Activated naive CD4-positive, alpha-beta T cell treated with anti-CD3 and anti-CD28 coated beads, Interleukin-2, amount 50 U/mL, for 72 hours (primary cell): ENCODE measurements around the gene VIL1. TPM values are rescaled to one million over a fixed set of nuclear protein-coding genes. Genes with fewer than 3 reads are reported as not detected.
A peak's percentile ranks its signal among the peaks of the same experiment; 100 is the strongest.

ENCODE experiments used
- ATAC-seq, 2 donors: fragments of 150-1000 bp; cut with Tn5 transposase; 2 replicates each; pipeline ENCODE4 v1.10.0; 2021; ENCODE audit warnings: mild to moderate bottlenecking in 2 of 2, moderate library complexity in 2 of 2
- DNase-seq, 2 donors: peaks; one replicate each; pipeline ENCODE4 v3.0.0; 2021 to 2022; ENCODE audit warnings: low spot score in 2 of 2
- H3K27ac Mint-ChIP-seq, 2 donors: one replicate each; pipeline ENCODE4 v1.8.0; 2022; ENCODE audit warnings: mild to moderate bottlenecking in 2 of 2, mixed read lengths in 2 of 2
- H3K36me3 Mint-ChIP-seq, 2 donors: one replicate each; pipeline ENCODE4 v1.8.0; 2022; ENCODE audit warnings: mixed read lengths in 2 of 2
- H3K9me3 Mint-ChIP-seq, 2 donors: one replicate each; pipeline ENCODE4 v1.8.0; 2022; ENCODE audit warnings: mixed read lengths in 2 of 2
- total RNA-seq, 2 donors: library from RNA; stranded (reverse); gene quantifications; one replicate each; pipeline ENCODE4 v1.2.3, GENCODE V29; 2022

Gene VIL1
- total RNA-seq, 2 donors from 2014 or later: not detected

DNA sequence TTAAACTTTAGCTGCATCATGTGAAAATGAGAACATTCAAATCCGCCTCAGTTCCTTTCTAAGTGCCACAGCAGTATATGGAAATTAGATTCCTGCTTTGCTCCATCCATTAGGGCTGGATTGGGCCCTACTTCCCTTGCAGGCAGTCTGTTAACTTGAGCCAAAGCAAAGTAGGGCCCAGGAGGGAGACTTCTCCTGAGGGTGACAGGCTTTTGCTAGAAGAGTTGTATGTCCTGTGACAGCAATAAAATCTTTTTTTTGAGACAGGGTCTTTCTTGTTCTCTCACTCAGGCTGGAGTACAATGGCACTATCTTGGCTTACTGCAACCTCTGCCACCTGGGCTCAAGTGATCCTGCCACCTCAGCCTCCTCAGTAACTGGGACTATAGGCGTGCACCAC is 28.1 kb downstream of the VIL1 start:
- ATAC-seq (no peak), DNase-seq (no peak)
- H3K36me3 Mint-ChIP-seq: peaks cover 12 to 17% of the 10 kb centered on the region in 2 donors
- no peak overlapping the region for H3K27ac Mint-ChIP-seq
- H3K9me3 Mint-ChIP-seq: no peaks in the 10 kb centered on the region

DNA sequence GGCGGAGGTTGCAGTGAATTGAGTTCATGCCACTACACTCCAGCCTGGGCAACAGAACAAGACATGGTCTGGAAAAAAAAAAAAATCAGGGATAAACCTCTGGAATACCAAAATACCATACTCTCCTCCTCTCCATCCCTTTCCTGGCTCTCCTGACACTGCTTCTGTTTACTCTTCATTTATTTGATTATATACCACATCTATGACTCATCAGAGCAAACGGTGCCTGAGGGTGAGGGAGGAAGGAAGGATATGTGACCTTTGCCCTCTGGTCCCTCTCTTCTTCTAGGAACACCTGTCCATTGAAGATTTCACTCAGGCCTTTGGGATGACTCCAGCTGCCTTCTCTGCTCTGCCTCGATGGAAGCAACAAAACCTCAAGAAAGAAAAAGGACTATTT is 30.0 kb downstream of the VIL1 start:
- peaks cover 12 to 23% of the 10 kb centered on the region in 2 donors for H3K36me3 Mint-ChIP-seq
- no peaks in the 10 kb centered on the region for H3K9me3 Mint-ChIP-seq
- no peak for ATAC-seq
- DNase-seq: no peak
- H3K27ac Mint-ChIP-seq: no peak overlapping the region

DNA sequence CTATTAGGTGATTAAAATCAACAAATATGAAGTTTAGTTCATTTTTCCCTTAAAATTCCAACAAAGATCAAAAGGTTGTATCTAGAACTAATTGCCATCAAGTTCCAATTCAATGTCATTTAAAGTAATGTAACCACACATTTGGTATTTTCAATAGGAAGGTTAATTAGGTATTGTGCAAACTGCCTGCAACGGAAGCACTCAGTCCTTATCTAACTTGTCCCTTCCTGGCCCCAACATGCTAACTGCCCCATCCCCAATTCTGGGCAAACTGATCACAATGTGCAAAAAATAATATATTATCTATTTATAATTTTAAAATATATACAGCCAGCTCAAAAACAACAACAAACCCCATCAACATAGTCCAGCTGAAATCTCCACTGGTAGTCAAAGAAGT is 33.2 kb downstream of the VIL1 start:
- H3K9me3 Mint-ChIP-seq: peaks cover 0 to 4% of the 10 kb centered on the region in 2 donors
- no peak overlapping the region for H3K27ac Mint-ChIP-seq
- peaks cover 33 to 53% of the 10 kb centered on the region in 2 donors for H3K36me3 Mint-ChIP-seq
- DNase-seq (no peak), ATAC-seq (no peak)

DNA sequence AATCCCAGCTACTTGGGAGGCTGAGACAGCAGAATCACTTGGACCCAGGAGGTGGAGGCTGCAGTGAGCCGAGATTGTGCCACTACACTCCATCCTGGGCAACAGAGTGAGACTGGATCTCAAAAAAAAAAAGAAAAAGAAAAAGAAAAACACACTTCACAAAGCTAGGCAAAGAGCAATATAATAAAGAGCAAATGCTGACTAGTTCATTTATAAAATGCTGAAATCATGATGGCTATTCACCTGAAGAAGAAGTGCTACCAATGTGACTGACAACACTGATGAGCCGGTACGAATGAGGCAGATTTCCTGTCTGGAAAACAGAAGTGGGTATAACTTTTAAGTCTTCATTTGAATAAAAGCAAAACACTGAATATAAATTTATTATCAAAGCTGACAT is 37.9 kb downstream of the VIL1 start:
- no peak for ATAC-seq
- peaks cover 21 to 45% of the 10 kb centered on the region in 2 donors for H3K36me3 Mint-ChIP-seq
- no peak for DNase-seq
- no peak overlapping the region for H3K27ac Mint-ChIP-seq
- H3K9me3 Mint-ChIP-seq: peaks cover 0 to 4% of the 10 kb centered on the region in 2 donors

DNA sequence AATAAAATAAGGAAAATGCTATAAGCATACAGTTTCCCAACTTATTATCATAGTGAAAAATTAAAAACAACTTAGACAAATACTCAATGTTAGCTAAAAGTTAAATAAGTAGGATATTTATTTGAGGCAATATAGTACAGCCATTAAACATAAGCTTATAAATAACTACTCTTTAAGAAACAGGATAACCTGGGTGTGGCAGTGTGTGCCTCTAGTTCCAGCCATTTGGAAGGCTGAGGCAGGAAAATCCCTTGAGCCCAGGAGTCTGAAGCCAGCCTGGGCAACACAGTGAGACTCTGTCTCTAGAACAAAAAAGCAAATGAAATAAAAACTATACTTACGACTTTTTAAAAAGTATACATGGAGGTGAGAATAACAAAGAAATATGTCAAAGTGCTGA is 39.7 kb downstream of the VIL1 start:
- no peak for ATAC-seq
- Mint-ChIP-seq H3K36me3 (peaks cover 21 to 43% of the 10 kb centered on the region in 2 donors), H3K27ac (no peak overlapping the region), H3K9me3 (peaks cover 0 to 4% of the 10 kb centered on the region in 2 donors)
- no peak for DNase-seq

DNA sequence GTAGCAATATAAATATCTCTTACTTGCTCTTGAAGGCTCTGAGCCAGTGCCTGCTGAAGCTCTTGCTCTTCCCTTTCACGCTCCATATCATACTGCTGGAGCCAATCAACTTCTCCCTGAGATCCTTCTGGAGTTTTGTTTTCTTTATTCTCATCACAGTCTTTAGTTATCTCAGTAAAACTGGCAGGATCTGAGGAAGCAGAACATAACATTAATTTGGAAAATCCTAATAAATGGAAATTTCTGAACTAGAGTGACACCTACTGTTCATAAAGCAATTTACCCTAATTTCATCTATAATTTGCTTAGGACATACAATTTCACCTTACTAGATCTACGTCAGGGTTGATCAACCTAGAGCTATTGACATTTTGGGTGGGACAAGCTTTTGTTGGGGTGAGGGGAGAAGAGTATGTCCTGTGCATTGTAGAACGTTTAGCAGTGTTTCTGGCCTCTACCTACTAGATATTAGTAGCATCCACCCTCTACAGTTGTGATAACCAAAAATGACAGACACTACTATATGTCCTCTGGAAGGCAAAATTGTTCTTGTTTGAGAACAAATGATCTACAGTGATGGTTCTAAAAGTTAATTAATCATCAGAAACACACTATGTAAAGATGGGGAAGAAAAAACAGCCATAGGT is 47.2 kb downstream of the VIL1 start:
- no peak overlapping the region for H3K27ac Mint-ChIP-seq

DNA sequence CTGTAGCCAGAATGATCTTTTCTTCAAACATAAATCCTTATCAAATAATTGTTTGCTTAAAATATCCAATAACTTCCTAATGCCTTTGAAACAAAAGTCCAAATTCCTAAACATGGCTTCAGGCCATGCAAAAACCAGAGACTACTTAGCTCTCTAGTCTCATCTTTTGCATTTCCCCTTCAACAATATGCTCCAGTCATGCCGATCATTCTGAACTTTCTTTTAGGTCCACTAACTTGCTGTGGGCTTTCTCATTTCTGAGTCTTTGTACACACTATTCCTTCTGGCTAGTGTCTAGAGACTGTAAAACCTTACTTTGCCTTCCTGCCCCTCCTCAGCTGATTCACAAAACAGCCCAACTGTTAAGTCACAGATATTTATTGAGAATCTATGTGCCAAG is 51.5 kb downstream of the VIL1 start:
- DNase-seq: no peak
- H3K36me3 Mint-ChIP-seq: peaks cover 5 to 18% of the 10 kb centered on the region in 2 donors
- no peaks in the 10 kb centered on the region for H3K9me3 Mint-ChIP-seq
- no peak for ATAC-seq
- no peak overlapping the region for H3K27ac Mint-ChIP-seq

More for the DNA sequence above, 47.2 kb downstream of the VIL1 start:
- ATAC-seq: no peak
- Mint-ChIP-seq H3K9me3 (no peaks in the 10 kb centered on the region), H3K36me3 (peaks cover 0 to 15% of the 10 kb centered on the region in 2 donors)
- DNase-seq: no peak

DNA sequence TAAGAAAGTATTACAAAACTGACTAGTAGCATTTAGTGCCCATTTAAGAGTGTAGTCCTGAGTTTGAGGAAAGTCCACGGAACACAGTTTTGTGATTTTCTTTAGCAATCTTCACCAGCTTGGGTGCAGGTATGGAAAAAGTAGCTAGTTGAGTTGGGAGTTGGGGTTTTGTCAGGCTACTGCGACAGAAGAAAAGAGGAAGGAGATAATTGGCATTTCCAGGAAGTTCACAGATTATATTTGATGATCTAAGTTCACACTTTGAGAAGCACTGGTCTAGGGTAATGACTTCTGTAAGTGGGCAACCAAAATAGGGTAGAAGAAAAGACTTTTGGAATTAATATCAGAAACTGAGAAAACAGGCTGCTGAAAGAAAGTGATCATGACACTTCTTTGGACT is 52.1 kb downstream of the VIL1 start:
- Mint-ChIP-seq H3K27ac (no peak overlapping the region), H3K9me3 (no peaks in the 10 kb centered on the region), H3K36me3 (peaks cover 5 to 18% of the 10 kb centered on the region in 2 donors)
- no peak for ATAC-seq
- no peak for DNase-seq

DNA sequence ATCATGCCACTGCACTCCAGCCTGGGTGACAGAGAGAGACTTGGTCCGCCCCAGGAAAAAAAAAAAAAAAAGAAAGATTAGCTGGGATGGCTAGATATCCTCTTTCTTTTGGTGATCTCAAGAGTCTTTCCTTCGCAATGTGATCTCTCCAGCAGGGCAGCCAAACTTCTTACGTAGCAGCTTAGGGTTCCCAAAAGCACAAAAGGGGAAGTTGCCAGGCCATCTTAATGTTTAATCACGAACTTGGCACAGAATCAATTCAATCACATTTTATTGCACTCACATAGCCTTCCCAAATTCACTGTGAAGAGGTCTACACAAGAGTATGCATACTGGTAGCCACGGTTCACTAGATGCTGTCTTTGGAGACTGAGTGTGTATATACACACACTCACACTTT is 53.1 kb downstream of the VIL1 start:
- Mint-ChIP-seq H3K36me3 (peaks cover 5 to 18% of the 10 kb centered on the region in 2 donors), H3K9me3 (no peaks in the 10 kb centered on the region), H3K27ac (no peak overlapping the region)
- DNase-seq (no peak), ATAC-seq (no peak)

DNA sequence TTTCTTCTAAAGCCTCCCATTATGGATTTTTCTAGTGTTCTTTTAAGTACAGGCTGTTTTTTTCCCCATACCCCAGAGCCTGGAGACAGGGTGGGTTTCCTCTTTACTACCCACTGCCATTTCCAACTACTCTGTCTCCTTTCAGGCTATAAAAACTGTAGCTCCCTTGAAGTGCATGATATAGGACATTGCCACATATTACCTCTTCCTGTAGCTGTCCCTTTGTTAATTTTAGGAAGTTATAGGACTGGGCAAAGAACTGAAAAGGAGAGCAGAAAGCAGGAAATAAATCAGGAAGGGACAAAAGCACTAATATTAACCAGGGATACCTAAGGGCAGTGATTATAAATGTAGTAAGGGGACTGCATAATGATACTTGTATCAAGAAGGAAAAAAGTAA is 54.1 kb downstream of the VIL1 start:
- H3K9me3 Mint-ChIP-seq: no peaks in the 10 kb centered on the region
- peaks cover 5 to 18% of the 10 kb centered on the region in 2 donors for H3K36me3 Mint-ChIP-seq
- DNase-seq (no peak), ATAC-seq (no peak)
- H3K27ac Mint-ChIP-seq: no peak overlapping the region

DNA sequence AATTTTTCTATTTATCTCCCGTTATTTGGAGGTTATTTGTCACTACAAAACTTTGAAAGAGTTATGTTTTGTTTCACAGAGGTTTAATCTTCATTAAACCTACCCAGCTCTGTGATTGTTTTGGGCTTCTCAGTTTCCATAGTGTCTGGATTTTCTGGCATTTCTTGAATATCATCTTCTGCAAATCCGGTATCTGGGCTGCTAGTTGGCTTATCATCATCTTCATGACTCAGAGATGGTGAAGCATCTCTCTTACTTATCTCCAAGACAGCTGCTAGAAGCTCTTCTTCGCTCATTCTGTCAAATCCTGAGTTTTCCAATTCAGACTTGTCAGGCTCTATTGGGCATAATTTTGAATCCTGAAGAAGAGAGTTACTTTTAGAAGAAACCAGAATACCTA is 55.6 kb downstream of the VIL1 start:
- H3K36me3 Mint-ChIP-seq: peaks cover 5 to 18% of the 10 kb centered on the region in 2 donors

DNA sequence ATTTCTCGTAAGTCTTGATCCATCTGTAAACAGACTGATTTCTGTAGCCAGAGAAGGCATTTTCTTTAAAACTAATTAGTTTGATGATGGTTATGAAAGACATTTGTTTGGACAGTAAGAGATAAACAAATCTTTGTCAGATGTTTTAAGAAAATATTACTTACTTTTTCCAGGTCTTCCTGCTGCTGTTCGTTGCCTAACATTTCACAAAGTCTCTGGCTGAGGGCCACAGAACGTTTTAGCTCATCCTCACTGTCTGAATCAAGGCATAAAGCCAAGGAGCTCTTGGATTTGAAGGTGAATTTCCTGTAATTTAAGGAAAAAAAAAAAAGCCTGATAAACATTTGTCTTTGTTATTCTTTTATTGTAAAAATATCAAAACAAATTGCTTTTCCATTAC is 57.8 kb downstream of the VIL1 start:
- Mint-ChIP-seq H3K9me3 (no peaks in the 10 kb centered on the region), H3K36me3 (peaks cover 10 to 14% of the 10 kb centered on the region in 2 donors), H3K27ac (no peak overlapping the region)
- ATAC-seq (no peak), DNase-seq (no peak)

More for the DNA sequence above, 55.6 kb downstream of the VIL1 start:
- H3K9me3 Mint-ChIP-seq: no peaks in the 10 kb centered on the region
- DNase-seq: no peak
- H3K27ac Mint-ChIP-seq: no peak overlapping the region
- no peak for ATAC-seq

DNA sequence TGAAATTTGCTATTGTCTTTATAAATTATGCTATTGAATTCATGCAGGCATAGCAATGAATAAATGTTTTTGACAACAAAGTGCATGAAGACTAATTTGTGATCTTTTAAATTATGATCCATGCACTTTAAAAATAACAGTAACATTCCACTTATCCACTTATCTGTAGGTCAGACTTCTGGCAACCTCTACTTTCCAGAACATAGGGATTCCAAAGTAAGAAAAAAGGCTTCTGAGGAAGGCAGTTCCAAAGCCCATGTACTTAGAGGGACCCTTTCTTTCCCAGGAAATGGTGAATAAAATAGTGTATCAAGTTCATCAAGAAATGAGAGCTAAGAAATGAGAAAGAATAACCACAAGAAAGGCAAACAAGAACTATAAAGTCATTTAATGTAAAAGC is 58.3 kb downstream of the VIL1 start:
- ATAC-seq (no peak), DNase-seq (no peak)
- Mint-ChIP-seq H3K27ac (no peak overlapping the region), H3K36me3 (peaks cover 7 to 13% of the 10 kb centered on the region in 2 donors), H3K9me3 (no peaks in the 10 kb centered on the region)

DNA sequence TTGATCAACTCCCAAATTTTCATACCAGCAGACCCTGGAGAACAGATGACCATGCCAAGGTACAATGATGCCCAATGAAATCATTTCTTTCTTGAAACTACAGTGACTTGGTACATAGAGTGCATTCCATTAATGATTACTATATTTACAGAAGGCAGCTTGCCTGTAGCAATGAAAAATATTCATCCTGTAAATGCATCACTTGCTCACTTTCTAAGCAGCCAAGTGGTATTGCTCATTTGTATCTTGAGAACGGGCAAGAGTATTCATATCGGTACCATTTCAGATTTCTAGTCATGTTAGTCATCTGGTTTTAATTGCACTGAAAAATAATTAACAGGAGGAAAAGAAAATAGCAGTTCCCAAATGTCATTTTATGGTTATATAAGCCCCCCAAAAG is 59.6 kb downstream of the VIL1 start:
- Mint-ChIP-seq H3K36me3 (peaks cover 4 to 19% of the 10 kb centered on the region in 2 donors), H3K9me3 (no peaks in the 10 kb centered on the region), H3K27ac (no peak overlapping the region)
- DNase-seq: no peak
- ATAC-seq: no peak

DNA sequence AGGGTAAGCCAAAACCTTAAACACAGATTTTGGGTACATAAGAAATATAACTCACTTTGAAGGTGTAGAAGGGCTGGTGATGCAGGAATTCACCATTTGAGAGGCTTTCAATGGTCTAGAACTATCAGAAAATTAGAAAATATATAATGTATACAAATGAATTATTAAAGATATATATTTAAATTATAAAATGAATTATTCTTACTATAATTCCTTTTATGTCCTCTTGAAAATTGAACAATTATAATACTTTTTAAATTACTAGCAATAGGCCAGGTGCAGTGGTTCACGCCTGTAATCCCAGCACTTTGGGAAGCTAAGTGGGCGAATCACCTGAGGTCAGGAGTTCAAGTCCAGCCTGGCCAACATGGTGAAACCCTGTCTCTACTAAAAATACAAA is 60.7 kb downstream of the VIL1 start:
- H3K27ac Mint-ChIP-seq: no peak overlapping the region
- H3K36me3 Mint-ChIP-seq: peaks cover 4 to 20% of the 10 kb centered on the region in 2 donors

DNA sequence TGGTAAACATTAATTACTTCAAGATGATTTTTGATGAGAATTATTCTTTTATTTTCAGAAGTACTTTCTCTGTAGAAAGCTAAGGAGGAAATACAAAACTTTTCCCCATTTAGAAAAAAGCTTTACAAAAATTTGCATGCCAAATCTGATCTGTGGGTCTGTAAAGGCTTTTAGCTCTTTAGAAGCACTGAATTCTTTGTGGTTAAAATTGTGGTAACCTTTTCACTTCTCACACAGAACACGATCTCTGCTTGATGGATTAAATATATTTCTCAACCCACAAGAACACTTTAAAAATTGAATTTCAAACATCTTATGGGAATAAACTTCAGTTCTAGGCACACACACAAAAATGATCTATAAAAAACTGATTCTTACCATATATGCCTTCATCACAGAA is 63.7 kb downstream of the VIL1 start:
- no peak overlapping the region for H3K27ac Mint-ChIP-seq
- DNase-seq (no peak), ATAC-seq (no peak)
- H3K9me3 Mint-ChIP-seq: no peaks in the 10 kb centered on the region
- H3K36me3 Mint-ChIP-seq: peaks cover 4 to 27% of the 10 kb centered on the region in 2 donors

More for the DNA sequence above, 60.7 kb downstream of the VIL1 start:
- ATAC-seq: no peak
- H3K9me3 Mint-ChIP-seq: no peaks in the 10 kb centered on the region
- DNase-seq: no peak

DNA sequence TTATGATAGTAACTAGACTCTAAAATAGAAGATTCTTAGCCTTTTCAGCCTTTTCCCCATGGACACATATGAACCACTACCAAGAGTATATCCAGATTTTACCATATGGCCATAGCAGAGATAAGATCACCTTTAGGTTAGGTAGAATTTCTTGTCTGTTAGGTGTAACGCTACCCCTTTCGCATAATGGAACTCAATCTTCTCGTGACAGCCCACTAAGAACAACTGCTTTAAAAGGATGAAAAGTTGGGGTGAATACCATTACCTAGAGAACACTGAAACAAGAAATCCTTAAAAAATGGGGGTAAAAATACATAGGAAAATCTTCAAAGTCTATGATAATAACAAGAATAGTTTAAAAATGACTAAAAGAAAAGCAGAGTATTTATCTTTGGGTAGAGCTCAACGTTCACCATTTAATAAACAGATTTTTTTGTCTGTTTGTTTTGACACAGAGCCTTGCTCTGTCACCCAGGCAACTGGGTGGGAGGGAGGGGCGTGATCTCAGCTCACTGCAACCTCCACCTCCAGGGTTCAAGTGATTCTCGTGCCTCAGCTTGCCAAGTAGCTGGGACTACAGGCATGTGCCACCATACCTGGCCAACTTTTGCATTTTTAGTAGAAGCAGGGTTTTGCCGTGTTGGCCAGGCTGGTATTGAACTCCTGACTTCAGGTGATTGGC is 67.2 kb downstream of the VIL1 start:
- no peak for ATAC-seq
- no peak for DNase-seq
- Mint-ChIP-seq H3K9me3 (no peaks in the 10 kb centered on the region), H3K27ac (peak overlapping the region in 1 of 2 donors; percentile 10), H3K36me3 (peaks cover 5 to 44% of the 10 kb centered on the region in 2 donors)

DNA sequence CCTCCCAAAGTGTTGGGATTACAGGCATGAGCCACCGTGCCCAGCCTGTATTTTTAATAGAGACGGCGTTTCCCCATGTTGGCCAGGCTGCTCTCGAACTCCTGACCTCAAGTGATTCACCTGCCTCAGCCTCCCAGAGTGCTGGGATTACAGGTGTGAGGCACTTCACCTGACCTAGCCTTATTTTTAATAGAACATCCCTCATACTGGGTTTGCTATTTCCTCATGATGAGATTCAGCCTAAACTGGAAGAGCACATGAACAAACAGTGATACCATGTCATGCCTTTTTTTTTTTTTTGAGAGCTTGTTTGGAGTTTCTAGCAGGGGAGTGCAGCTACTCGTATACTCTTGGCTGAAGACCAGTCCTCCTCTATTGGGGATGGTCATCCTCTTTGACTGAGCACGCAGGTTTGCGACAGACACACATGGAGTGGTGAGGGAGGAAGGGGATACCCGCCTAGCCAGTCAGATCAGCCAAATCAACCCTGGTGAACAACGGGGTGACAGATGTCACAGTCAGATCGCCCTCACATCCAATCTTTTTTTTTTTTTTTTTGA is 81.7 kb downstream of the VIL1 start:
- DNase-seq (no peak), ATAC-seq (no peak)
- Mint-ChIP-seq H3K36me3 (peaks cover 6 to 30% of the 10 kb centered on the region in 2 donors), H3K9me3 (no peaks in the 10 kb centered on the region), H3K27ac (peak overlapping the region; percentile 4 to 22)
